Glutamatergic neuron (in vitro differentiated cells): Measurements from ENCODE around the gene TEC. TPM values are rescaled to one million over a fixed set of nuclear protein-coding genes. Genes with fewer than 3 reads are reported as not detected.
A peak's percentile ranks its signal among the peaks of the same experiment; 100 is the strongest.
"Not testable (repeated sequence)": the region's sequence is repeated elsewhere in the genome, so short reads cannot be mapped to it uniquely, and the experiment has no call there.

ENCODE experiments used
- DNase-seq: peaks from one replicate; pipeline ENCODE4 v3.0.0; 2022
- H3K27ac Mint-ChIP-seq: one replicate; pipeline ENCODE4 v1.8.0; 2020; ENCODE audit warnings: mild to moderate bottlenecking, mixed read lengths, inconsistent platforms; ENCODE audit not compliant: unreplicated experiment
- H3K27me3 Mint-ChIP-seq: one replicate; pipeline ENCODE4 v1.8.0; 2020; ENCODE audit warnings: mild to moderate bottlenecking, moderate library complexity, mixed read lengths, inconsistent platforms; ENCODE audit not compliant: unreplicated experiment
- H3K36me3 Mint-ChIP-seq: one replicate; pipeline ENCODE4 v1.8.0; 2020; ENCODE audit warnings: mild to moderate bottlenecking, mixed read lengths, inconsistent platforms; ENCODE audit not compliant: unreplicated experiment
- H3K4me1 Mint-ChIP-seq: one replicate; pipeline ENCODE4 v1.8.0; 2020; ENCODE audit warnings: mild to moderate bottlenecking, low read depth, mixed read lengths, inconsistent platforms; ENCODE audit not compliant: unreplicated experiment
- H3K4me3 Mint-ChIP-seq: one replicate; pipeline ENCODE4 v1.8.0; 2020; ENCODE audit warnings: mild to moderate bottlenecking, mixed read lengths, inconsistent platforms; ENCODE audit not compliant: unreplicated experiment
- H3K9me3 Mint-ChIP-seq: one replicate; pipeline ENCODE4 v1.8.0; 2020; ENCODE audit warnings: mild to moderate bottlenecking, moderate library complexity, mixed read lengths, inconsistent platforms; ENCODE audit not compliant: unreplicated experiment
- total RNA-seq: library from RNA; stranded (reverse); fragmentation: NEBNext Ultra II Directional; extraction: Animal tissue kit (Norgen Biotek cat#: 25700); gene quantifications from one replicate; pipeline ENCODE4 v1.2.1, GENCODE V29; 2021; ENCODE audit not compliant: unreplicated experiment
- TF ChIP-seq, protein P1 (sequence below): fragments of 200-600 bp; sonication (generic); IDR thresholded peaks from one replicate; pipeline ENCODE4 v1.5.0; 2021; ENCODE audit not compliant: partially characterized antibody, unreplicated experiment

Gene TEC
- total RNA-seq, 1 donor from 2014 or later = 0.37 TPM

DNA sequence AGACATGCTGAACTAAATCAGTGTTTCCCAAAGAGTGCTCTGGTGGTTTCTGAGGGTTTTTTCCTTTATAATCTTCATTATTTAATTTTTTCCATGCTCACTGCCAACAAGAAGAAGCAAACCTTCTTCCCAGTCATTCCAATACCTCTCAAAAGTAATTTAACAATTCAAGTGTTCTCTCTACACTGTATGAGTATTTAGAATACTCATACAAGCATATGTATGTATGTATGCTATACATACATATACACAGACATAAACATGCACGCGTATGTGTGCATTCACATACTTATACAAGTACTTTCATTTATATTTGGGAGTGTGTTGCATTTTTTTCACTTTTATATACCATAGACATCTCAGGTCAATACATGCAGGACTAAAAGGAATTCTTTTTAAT is 81.2 kb downstream of the TEC start:
- H3K36me3 Mint-ChIP-seq = no peaks in the 10 kb centered on the region
- peaks cover 1% of the 10 kb centered on the region for H3K27me3 Mint-ChIP-seq
- peaks cover 4% of the 10 kb centered on the region for H3K4me1 Mint-ChIP-seq
- H3K9me3 Mint-ChIP-seq = peaks cover 1% of the 10 kb centered on the region
- TF ChIP-seq, protein P1, sequence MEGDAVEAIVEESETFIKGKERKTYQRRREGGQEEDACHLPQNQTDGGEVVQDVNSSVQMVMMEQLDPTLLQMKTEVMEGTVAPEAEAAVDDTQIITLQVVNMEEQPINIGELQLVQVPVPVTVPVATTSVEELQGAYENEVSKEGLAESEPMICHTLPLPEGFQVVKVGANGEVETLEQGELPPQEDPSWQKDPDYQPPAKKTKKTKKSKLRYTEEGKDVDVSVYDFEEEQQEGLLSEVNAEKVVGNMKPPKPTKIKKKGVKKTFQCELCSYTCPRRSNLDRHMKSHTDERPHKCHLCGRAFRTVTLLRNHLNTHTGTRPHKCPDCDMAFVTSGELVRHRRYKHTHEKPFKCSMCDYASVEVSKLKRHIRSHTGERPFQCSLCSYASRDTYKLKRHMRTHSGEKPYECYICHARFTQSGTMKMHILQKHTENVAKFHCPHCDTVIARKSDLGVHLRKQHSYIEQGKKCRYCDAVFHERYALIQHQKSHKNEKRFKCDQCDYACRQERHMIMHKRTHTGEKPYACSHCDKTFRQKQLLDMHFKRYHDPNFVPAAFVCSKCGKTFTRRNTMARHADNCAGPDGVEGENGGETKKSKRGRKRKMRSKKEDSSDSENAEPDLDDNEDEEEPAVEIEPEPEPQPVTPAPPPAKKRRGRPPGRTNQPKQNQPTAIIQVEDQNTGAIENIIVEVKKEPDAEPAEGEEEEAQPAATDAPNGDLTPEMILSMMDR = no peak
- DNase-seq = no peak
- no peak overlapping the region for H3K4me3 Mint-ChIP-seq
- no peak overlapping the region for H3K27ac Mint-ChIP-seq

DNA sequence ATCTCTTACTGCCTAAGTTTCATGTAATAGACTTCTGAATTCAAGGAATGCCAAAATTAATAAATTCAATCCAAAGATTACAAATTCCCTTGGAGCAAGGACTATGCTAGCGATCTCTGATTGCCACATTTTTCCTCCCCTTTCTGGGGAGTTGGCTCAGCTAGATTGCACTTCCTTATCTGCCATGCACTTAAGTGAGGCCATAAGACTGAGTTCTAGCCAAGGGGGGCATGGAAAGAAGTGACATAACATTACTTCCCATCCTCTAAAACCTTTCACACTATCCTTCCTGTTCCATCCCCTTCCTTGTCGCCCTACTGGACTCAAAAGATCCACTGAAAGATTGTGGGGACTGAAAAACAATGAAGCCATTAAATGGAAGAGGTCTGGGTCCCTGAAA is 81.8 kb downstream of the TEC start:
- no peak overlapping the region for H3K4me3 Mint-ChIP-seq
- DNase-seq = no peak
- H3K9me3 Mint-ChIP-seq = peaks cover 1% of the 10 kb centered on the region
- peak overlapping the region; percentile 17 for H3K27ac Mint-ChIP-seq
- peaks cover 4% of the 10 kb centered on the region for H3K4me1 Mint-ChIP-seq
- no peaks in the 10 kb centered on the region for H3K36me3 Mint-ChIP-seq
- H3K27me3 Mint-ChIP-seq = peaks cover 1% of the 10 kb centered on the region
- TF ChIP-seq, protein P1 = no peak

DNA sequence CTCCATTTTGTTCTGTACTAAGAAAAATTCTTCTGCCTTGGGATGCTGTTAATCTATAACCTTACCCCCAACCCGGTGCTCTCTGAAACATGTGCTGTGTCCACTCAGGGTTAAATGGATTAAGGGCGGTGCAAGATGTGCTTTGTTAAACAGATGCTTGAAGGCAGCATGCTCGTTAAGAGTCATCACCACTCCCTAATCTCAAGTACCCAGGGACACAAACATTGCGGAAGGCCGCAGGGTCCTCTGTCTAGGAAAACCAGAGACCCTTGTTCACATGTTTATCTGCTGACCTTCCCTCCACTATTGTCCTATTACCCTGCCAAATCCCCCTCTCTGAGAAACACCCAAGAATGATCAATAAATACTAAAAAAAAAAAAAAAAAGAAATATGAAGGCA is 82.6 kb downstream of the TEC start:
- not testable (repeated sequence) for H3K36me3 Mint-ChIP-seq, H3K4me1 Mint-ChIP-seq, H3K27ac Mint-ChIP-seq, H3K4me3 Mint-ChIP-seq, H3K9me3 Mint-ChIP-seq, H3K27me3 Mint-ChIP-seq, DNase-seq

DNA sequence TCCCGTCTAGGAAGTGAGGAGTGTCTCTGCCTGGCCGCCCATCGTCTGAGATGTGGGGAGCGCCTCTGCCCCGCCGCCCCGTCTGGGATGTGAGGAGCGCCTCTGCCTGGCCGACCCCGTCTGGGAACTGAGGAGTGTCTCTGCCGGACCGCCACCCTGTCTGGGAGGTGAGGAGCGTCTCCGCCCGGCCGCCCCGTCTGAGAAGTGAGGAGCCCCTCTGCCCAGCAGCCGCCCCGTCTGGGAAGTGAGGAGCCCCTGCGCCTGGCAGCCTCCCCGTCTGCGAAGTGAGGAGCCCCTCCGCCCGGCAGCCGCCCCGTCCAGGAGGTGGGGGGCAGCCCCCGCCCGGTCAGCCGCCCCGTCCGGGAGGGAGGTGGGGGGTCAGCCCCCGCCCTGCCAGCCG is 83.2 kb downstream of the TEC start:
- H3K4me1 Mint-ChIP-seq, H3K4me3 Mint-ChIP-seq, H3K27me3 Mint-ChIP-seq, H3K9me3 Mint-ChIP-seq, H3K36me3 Mint-ChIP-seq, DNase-seq, H3K27ac Mint-ChIP-seq: not testable (repeated sequence)

DNA sequence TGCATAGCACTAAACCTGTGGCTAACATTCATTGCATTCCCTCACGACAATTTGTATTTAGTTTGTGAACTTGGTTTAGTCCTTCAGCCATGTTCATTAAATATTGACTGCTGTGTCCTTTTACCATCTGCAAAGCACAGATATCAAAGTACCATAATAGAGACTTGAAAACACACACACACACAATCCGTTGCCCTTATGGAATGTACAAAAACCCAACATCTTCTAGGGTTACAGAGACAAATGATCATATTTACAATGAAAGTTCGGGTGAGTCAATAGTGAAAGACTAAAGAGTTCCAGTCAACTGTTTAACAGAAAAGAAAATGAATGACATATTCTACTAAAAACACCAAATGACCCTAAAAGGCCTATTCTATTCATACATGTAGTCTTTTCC is 84.8 kb downstream of the TEC start:
- peaks cover 4% of the 10 kb centered on the region for H3K4me1 Mint-ChIP-seq
- peaks cover 1% of the 10 kb centered on the region for H3K9me3 Mint-ChIP-seq
- H3K4me3 Mint-ChIP-seq = no peak overlapping the region
- H3K36me3 Mint-ChIP-seq = no peaks in the 10 kb centered on the region
- DNase-seq = no peak
- H3K27ac Mint-ChIP-seq = no peak overlapping the region
- peaks cover 1% of the 10 kb centered on the region for H3K27me3 Mint-ChIP-seq
- TF ChIP-seq, protein P1 = no peak

DNA sequence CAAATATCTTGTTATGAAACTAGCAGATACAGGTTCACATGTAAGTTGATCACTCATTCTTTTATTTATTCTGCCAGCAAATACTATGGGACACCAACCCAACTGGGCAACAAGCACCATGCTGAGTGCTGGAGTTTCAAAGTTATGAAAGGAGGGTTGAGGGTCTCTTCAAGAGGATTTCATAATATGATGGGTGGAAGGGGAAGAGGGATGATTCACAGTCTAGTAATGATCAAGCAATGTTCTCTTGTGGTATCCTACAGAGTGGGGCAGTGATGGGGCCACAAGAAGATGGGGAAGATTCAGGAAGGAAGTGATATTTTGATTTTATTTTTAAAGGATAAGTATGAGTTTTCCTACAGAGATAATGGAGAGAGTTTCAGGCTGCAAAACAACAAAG is 89.4 kb downstream of the TEC start:
- Mint-ChIP-seq H3K9me3 (peaks cover 5% of the 10 kb centered on the region), H3K27ac (no peak overlapping the region), H3K27me3 (no peaks in the 10 kb centered on the region), H3K4me1 (no peaks in the 10 kb centered on the region), H3K4me3 (no peak overlapping the region), H3K36me3 (peaks cover 10% of the 10 kb centered on the region)
- TF ChIP-seq, protein P1 = no peak
- DNase-seq = no peak
